Astrocyte (in vitro differentiated cells and primary cell): ENCODE measurements around the gene SESN3. TPM values are rescaled to one million over a fixed set of nuclear protein-coding genes. Genes with fewer than 3 reads are reported as not detected.

Experiments
- DNase-seq: peaks from one replicate; pipeline ENCODE4 v3.0.0-alpha.2; 2010; ENCODE audit warnings: low read depth
- FAIRE-seq: peaks from 2 replicates; lab custom pipeline; 2011; peaks lifted over from hg19 to GRCh38; lab: Jason Lieb, UNC
- H2AFZ ChIP-seq: 2 replicates; pipeline ENCODE4 v1.6.0; 2012; ENCODE audit warnings: low read depth, low read length, inconsistent platforms
- H3K27ac ChIP-seq: 2 replicates; pipeline ENCODE4 v1.5.1; 2011; ENCODE audit warnings: low read depth, low read length, inconsistent platforms
- H3K27me3 ChIP-seq: 2 replicates; pipeline ENCODE4 v1.6.0; 2011; ENCODE audit warnings: low read length, inconsistent platforms; ENCODE audit not compliant: insufficient read depth
- H3K36me3 ChIP-seq: 2 replicates; pipeline ENCODE4 v1.5.1; 2011; ENCODE audit warnings: low read length, inconsistent platforms; ENCODE audit not compliant: insufficient read depth
- H3K4me1 ChIP-seq: 2 replicates; pipeline ENCODE4 v1.5.1; 2011; ENCODE audit warnings: low read length, inconsistent platforms; ENCODE audit not compliant: insufficient read depth
- H3K4me2 ChIP-seq: 2 replicates; pipeline ENCODE4 v1.6.0; 2012; ENCODE audit warnings: low read length, inconsistent platforms
- H3K4me3 ChIP-seq: 2 replicates; pipeline ENCODE4 v1.5.1; 2011; ENCODE audit warnings: low read depth, mild to moderate bottlenecking, low read length, inconsistent platforms; ENCODE audit not compliant: insufficient read depth
- H3K79me2 ChIP-seq: 2 replicates; pipeline ENCODE4 v1.6.0; 2012; ENCODE audit warnings: mild to moderate bottlenecking, low read length, inconsistent platforms; ENCODE audit not compliant: insufficient read depth
- H3K9ac ChIP-seq: 2 replicates; pipeline ENCODE4 v1.6.0; 2012; ENCODE audit warnings: mild to moderate bottlenecking, low read length, inconsistent platforms
- H3K9me3 ChIP-seq: 2 replicates; pipeline ENCODE4 v1.5.1; 2012; ENCODE audit warnings: low read depth, mild to moderate bottlenecking, low read length, inconsistent platforms; ENCODE audit not compliant: insufficient read depth
- H4K20me1 ChIP-seq: 2 replicates; pipeline ENCODE4 v1.6.0; 2012; ENCODE audit warnings: low read length, inconsistent platforms; ENCODE audit not compliant: insufficient read depth
- H3K27ac Mint-ChIP-seq: one replicate; pipeline ENCODE4 v1.8.0; 2021; ENCODE audit warnings: mild to moderate bottlenecking, mixed read lengths; ENCODE audit not compliant: unreplicated experiment
- H3K27me3 Mint-ChIP-seq: one replicate; pipeline ENCODE4 v1.8.0; 2021; ENCODE audit warnings: low read depth, mixed read lengths; ENCODE audit not compliant: unreplicated experiment
- H3K36me3 Mint-ChIP-seq: one replicate; pipeline ENCODE4 v1.8.0; 2021; ENCODE audit warnings: low read depth, mixed read lengths; ENCODE audit not compliant: unreplicated experiment
- H3K4me1 Mint-ChIP-seq: one replicate; pipeline ENCODE4 v1.8.0; 2021; ENCODE audit warnings: low read depth, mixed read lengths; ENCODE audit not compliant: unreplicated experiment
- H3K4me3 Mint-ChIP-seq: one replicate; pipeline ENCODE4 v1.8.0; 2021; ENCODE audit warnings: mild to moderate bottlenecking, moderate library complexity, mixed read lengths; ENCODE audit not compliant: unreplicated experiment
- H3K9me3 Mint-ChIP-seq: one replicate; pipeline ENCODE4 v1.8.0; 2021; ENCODE audit warnings: mild to moderate bottlenecking, mixed read lengths; ENCODE audit not compliant: unreplicated experiment
- CTCF ChIP-seq: IDR thresholded peaks from 2 replicates; pipeline ENCODE4 v1.5.1; 2011; ENCODE audit warnings: low read depth, mild to moderate bottlenecking, inconsistent platforms, low read length, moderate library complexity; ENCODE audit not compliant: insufficient read depth
- EZH2 ChIP-seq: IDR thresholded peaks from 2 replicates; pipeline ENCODE4 v1.6.1; 2012; ENCODE audit warnings: mild to moderate bottlenecking, low read length, inconsistent platforms; ENCODE audit not compliant: insufficient read depth
- total RNA-seq: library from RNA; stranded (reverse); gene quantifications from 2 replicates; pipeline ENCODE4 v1.2.1, GENCODE V29; 2021

Gene SESN3
- total RNA-seq, 1 donor from 2014 or later: 98.1 TPM

GRCh38 chr11:95242845-95243605, 12.0 kb upstream of the SESN3 start:
- DNase-seq: no peak
- Histone ChIP-seq H4K20me1 (no peaks in the 10 kb centered on the region), H3K9ac (no peak overlapping the region), H3K4me1 (no peaks in the 10 kb centered on the region), H3K36me3 (no peaks in the 10 kb centered on the region), H3K79me2 (no peaks in the 10 kb centered on the region), H2AFZ (no peak overlapping the region), H3K4me2 (no peak overlapping the region), H3K27me3 (no peaks in the 10 kb centered on the region), H3K4me3 (no peak overlapping the region), H3K27ac (no peak overlapping the region), H3K9me3 (no peaks in the 10 kb centered on the region)
- Mint-ChIP-seq H3K4me1 (peaks cover 25% of the 10 kb centered on the region), H3K36me3 (no peaks in the 10 kb centered on the region), H3K27me3 (no peaks in the 10 kb centered on the region), H3K4me3 (no peak overlapping the region), H3K9me3 (no peaks in the 10 kb centered on the region), H3K27ac (peak overlapping the region; percentile 48)
- FAIRE-seq: no peak
- TF ChIP-seq EZH2: no peak
- no peak for TF ChIP-seq CTCF

- no peaks in the 10 kb centered on the region for H3K36me3 ChIP-seq
- H3K9me3 ChIP-seq: no peaks in the 10 kb centered on the region
- Mint-ChIP-seq H3K9me3 (no peaks in the 10 kb centered on the region), H3K27ac (no peak overlapping the region), H3K36me3 (no peaks in the 10 kb centered on the region), H3K4me3 (no peak overlapping the region), H3K27me3 (no peaks in the 10 kb centered on the region), H3K4me1 (peaks cover 25% of the 10 kb centered on the region)
- H3K27ac ChIP-seq: no peak overlapping the region
- no peaks in the 10 kb centered on the region for H3K79me2 ChIP-seq
- H4K20me1 ChIP-seq: no peaks in the 10 kb centered on the region
- H3K4me2 ChIP-seq: no peak overlapping the region
- no peak for FAIRE-seq
- H3K9ac ChIP-seq: no peak overlapping the region
- H3K27me3 ChIP-seq: no peaks in the 10 kb centered on the region
- no peak overlapping the region for H3K4me3 ChIP-seq
- no peak for TF ChIP-seq EZH2
- no peak for TF ChIP-seq CTCF
- no peak for DNase-seq
- no peaks in the 10 kb centered on the region for H3K4me1 ChIP-seq
- H2AFZ ChIP-seq: no peak overlapping the region
Measured at GRCh38 chr11:95242091-95242844, 11.3 kb upstream of the SESN3 start.
